Breast epithelium (tissue), 4 donors: ENCODE results near the gene SLC35F1. TPM values are rescaled to one million over a fixed set of nuclear protein-coding genes. Genes with fewer than 3 reads are reported as not detected.

Experiments used
- DNase-seq, 2 donors: peaks; one replicate each; pipeline ENCODE4 v3.0.0-alpha.2; 2019; ENCODE audit warnings: low spot score in 2 of 2
- H3K27ac ChIP-seq, 2 donors: fragments of 200-600 bp; sonication (generic) in 1 of 2; one replicate each; pipeline ENCODE4 v1.5.1; 2016 to 2019; ENCODE audit warnings: mild to moderate bottlenecking in 1 of 2
- H3K27me3 ChIP-seq, 2 donors: fragments of 200-600 bp; sonication (generic) in 1 of 2; one replicate each; pipeline versions ENCODE4 v1.5.1 to v1.6.0; 2017 to 2019; ENCODE audit warnings: control low read depth in 1 of 2, mild to moderate bottlenecking in 1 of 2
- H3K36me3 ChIP-seq: fragments of 200-600 bp; one replicate; pipeline ENCODE4 v1.5.1; 2019
- H3K4me1 ChIP-seq, 2 donors: fragments of 200-600 bp; sonication (generic); one replicate each; pipeline ENCODE4 v1.5.1; 2016 to 2019; ENCODE audit warnings: control low read depth in 1 of 2
- H3K4me3 ChIP-seq, 3 donors: fragments of 200-600 bp; sonication (generic); 1 replicate in 2 of 3; 2 replicates in 1 of 3; pipeline ENCODE4 v1.5.1; 2016 to 2019; ENCODE audit warnings: mild to moderate bottlenecking in 3 of 3, moderate library complexity in 2 of 3
- H3K9me3 ChIP-seq, 2 donors: fragments of 200-600 bp; sonication (generic) in 1 of 2; one replicate each; pipeline ENCODE4 v1.5.1; 2016 to 2019; ENCODE audit warnings: control low read depth in 1 of 2
- POLR2A ChIP-seq: fragments of 450-650 bp; IDR thresholded peaks from one replicate; pipeline ENCODE4 v1.6.1; 2016; ENCODE audit warnings: antibody characterized with exemption, mild to moderate bottlenecking, moderate library complexity
- POLR2AphosphoS5 ChIP-seq, 3 donors: sonication (generic); formaldehyde crosslinking; IDR thresholded peaks; one replicate each; pipeline ENCODE4 v1.6.1; 2017; ENCODE audit warnings: antibody characterized with exemption in 3 of 3
- intact Hi-C: fragments of 100-400 bp; cut with DNase I; formaldehyde crosslinking; loops from one replicate; pipeline ENCODE4 v1.15.1; 2023; ENCODE audit warnings: low total_unique reads
- total RNA-seq, 3 donors: library from RNA; depleted of rRNA; stranded (reverse); fragments of >200 nt; gene quantifications; one replicate each; pipeline ENCODE4 v1.1.0, GENCODE V29; 2016
- TF ChIP-seq, protein P1 (sequence below), 3 donors: fragments of 450-650 bp; IDR thresholded peaks; one replicate each; pipeline ENCODE4 v1.5.1; 2016 to 2017; ENCODE audit warnings: antibody characterized with exemption in 3 of 3, mild to moderate bottlenecking in 3 of 3, moderate library complexity in 3 of 3

Gene SLC35F1
- total RNA-seq, 3 donors from 2014 or later, result 0.66 to 2.5 (median 0.80) TPM

DNA sequence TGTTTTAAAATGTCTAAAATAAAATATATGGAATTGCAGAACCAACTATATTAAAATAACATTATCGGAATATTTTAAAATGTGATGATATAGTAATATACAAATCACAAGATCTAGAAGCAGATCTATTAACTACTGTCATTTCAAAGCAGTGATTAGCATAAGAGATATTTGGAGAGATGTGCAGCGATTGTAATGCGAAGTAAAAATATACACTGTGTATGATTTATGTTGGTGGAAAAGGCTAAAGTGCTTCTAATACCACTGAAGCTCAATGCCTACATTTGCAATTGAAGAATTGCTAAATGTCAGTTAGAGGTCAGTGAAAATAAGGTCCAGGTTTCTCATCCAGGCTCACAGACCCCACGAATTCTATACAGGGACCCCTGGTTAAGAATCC lies 392.4 kb downstream of the SLC35F1 start:
- no peaks in the 10 kb centered on the region for H3K27me3 ChIP-seq
- H3K4me3 ChIP-seq, result no peak overlapping the region
- intact Hi-C loops, result no loop called here
- no peaks in the 10 kb centered on the region for H3K9me3 ChIP-seq
- no peaks in the 10 kb centered on the region for H3K4me1 ChIP-seq
- no peaks in the 10 kb centered on the region for H3K36me3 ChIP-seq
- no peak for TF ChIP-seq POLR2AphosphoS5 (IDR thresholded peaks at IDR 0.05)
- TF ChIP-seq POLR2A, result no peak
- TF ChIP-seq, protein P1, sequence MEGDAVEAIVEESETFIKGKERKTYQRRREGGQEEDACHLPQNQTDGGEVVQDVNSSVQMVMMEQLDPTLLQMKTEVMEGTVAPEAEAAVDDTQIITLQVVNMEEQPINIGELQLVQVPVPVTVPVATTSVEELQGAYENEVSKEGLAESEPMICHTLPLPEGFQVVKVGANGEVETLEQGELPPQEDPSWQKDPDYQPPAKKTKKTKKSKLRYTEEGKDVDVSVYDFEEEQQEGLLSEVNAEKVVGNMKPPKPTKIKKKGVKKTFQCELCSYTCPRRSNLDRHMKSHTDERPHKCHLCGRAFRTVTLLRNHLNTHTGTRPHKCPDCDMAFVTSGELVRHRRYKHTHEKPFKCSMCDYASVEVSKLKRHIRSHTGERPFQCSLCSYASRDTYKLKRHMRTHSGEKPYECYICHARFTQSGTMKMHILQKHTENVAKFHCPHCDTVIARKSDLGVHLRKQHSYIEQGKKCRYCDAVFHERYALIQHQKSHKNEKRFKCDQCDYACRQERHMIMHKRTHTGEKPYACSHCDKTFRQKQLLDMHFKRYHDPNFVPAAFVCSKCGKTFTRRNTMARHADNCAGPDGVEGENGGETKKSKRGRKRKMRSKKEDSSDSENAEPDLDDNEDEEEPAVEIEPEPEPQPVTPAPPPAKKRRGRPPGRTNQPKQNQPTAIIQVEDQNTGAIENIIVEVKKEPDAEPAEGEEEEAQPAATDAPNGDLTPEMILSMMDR (IDR thresholded peaks at IDR 0.05), result no peak
- DNase-seq, result no peak
- no peak overlapping the region for H3K27ac ChIP-seq

DNA sequence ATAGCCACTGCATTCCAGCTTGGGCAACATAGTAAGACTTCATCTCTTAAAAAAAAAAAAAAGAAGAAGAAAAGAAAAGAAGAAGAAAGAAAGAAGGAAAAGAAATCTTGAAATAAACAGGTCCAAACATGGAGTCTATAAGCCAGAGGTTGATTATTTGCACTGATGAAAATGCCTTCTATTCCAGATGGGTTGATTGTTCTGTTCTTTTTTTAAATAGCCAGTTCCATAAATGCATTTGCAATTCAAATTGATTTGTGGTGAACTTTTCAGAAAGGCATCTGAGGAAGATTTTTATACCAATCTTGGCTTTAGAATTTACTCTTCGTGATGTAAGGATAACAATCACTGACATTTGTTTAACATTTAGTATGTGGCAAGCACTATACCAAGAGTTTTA lies 397.3 kb downstream of the SLC35F1 start:
- TF ChIP-seq, protein P1 (IDR thresholded peaks at IDR 0.05), result no peak
- no peak for TF ChIP-seq POLR2A
- TF ChIP-seq POLR2AphosphoS5 (IDR thresholded peaks at IDR 0.05), result no peak
- H3K4me1 ChIP-seq, result no peaks in the 10 kb centered on the region
- H3K4me3 ChIP-seq, result no peak overlapping the region

DNA sequence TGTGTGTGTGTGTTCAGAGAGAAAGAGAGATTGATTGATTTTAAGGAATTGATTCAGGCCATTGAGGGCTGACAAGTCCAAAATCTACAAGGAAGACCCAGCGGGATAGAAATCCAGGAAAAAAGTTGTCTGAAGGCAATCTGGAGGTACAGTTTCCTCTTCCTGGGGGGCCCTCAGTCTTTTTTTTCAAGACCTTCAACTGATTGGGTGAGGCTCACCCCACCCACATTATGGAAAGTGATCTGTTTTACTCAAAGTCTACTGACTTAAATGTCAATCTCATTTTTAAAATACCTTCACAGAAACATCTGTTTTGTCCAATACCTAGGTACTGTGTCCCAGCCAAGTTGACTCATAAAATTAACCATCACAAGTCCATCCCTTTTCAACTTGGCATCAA lies 398.0 kb downstream of the SLC35F1 start:
- no peaks in the 10 kb centered on the region for H3K27me3 ChIP-seq
- H3K27ac ChIP-seq, result no peak overlapping the region
- H3K36me3 ChIP-seq, result no peaks in the 10 kb centered on the region
- no peaks in the 10 kb centered on the region for H3K9me3 ChIP-seq
- no peak overlapping the region for H3K4me3 ChIP-seq
- H3K4me1 ChIP-seq, result no peaks in the 10 kb centered on the region
- TF ChIP-seq POLR2A, result no peak
- TF ChIP-seq POLR2AphosphoS5 (IDR thresholded peaks at IDR 0.05), result no peak
- TF ChIP-seq, protein P1 (IDR thresholded peaks at IDR 0.05), result no peak
- intact Hi-C loops, result no loop called here
- no peak for DNase-seq

More for the DNA sequence above, 397.3 kb downstream of the SLC35F1 start:
- Histone ChIP-seq H3K36me3 (no peaks in the 10 kb centered on the region), H3K27me3 (no peaks in the 10 kb centered on the region), H3K9me3 (no peaks in the 10 kb centered on the region), H3K27ac (no peak overlapping the region)
- intact Hi-C loops, result no loop called here
- DNase-seq, result no peak

DNA sequence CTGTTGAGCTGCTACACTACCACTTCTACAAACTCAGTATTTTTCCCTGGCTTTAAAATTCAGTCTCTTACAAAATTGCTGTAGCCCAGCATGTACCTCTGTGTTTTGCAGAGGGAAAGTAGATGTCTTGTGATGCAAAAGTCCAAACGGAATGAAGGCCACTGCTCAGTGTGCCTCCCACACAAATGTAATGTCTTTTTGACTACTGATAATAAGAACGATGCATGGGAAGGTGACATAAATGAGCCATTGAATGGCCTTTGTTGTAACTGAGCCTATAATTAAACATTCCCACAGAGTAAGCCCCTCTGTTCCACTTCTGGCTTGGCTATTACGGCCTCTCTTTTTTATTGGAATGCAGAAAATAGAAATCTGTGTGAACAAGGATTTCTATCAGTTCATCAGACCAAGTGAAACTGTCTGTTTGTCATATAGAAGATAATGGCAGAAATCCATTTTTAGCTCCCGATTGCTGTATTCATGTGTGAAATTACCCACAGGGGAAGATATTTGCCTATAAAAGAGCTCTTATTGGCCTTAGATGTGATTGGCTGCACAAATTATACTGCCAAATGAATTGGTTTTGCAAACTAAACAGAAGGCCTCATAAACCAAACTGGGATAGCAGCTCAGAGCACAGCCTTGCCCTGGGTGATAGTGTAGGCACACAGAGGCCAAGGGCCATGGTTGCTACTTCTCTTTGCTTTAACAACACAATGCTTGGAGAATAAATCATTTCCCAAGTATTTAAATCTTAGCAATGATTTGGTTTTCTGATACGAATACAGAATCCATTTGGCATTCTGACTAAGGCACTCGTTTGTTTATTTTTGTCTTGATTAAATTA lies 399.6 kb downstream of the SLC35F1 start:
- intact Hi-C loops, result no loop called here
- Histone ChIP-seq H3K36me3 (no peaks in the 10 kb centered on the region), H3K4me1 (no peaks in the 10 kb centered on the region), H3K9me3 (no peaks in the 10 kb centered on the region), H3K27ac (no peak overlapping the region), H3K27me3 (no peaks in the 10 kb centered on the region), H3K4me3 (no peak overlapping the region)
- no peak for DNase-seq
- TF ChIP-seq POLR2A (no peak), POLR2AphosphoS5 (IDR thresholded peaks at IDR 0.05) (no peak)
- TF ChIP-seq, protein P1 (IDR thresholded peaks at IDR 0.05), result no peak

DNA sequence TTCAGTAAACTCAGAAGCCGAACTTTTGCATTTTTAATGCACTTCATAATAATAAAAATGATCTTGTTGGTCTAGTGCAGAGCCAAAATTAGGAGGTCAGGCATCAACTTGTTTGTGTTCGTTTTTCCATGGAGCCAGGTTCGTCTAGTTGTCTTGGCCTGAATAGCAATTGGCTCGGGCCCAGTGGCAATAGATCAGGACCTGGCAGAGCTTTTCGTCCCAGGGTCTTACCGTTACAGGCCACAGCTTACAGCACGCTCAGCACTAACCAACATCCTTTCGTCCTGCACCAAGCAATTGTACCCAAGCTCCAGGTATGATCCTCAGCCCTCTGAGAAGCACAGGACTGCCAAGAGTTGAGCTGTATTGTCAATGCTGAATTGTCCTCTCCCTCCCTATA lies 400.5 kb downstream of the SLC35F1 start:
- no peak overlapping the region for H3K4me3 ChIP-seq
- H3K4me1 ChIP-seq, result no peaks in the 10 kb centered on the region
- H3K27ac ChIP-seq, result no peak overlapping the region
- intact Hi-C loops, result no loop called here
- H3K27me3 ChIP-seq, result no peaks in the 10 kb centered on the region
- TF ChIP-seq POLR2AphosphoS5 (IDR thresholded peaks at IDR 0.05) (no peak), POLR2A (no peak)
- TF ChIP-seq, protein P1 (IDR thresholded peaks at IDR 0.05), result no peak
- no peaks in the 10 kb centered on the region for H3K36me3 ChIP-seq
- H3K9me3 ChIP-seq, result no peaks in the 10 kb centered on the region
- DNase-seq, result no peak
